GM18861 (cell line): ENCODE measurements around the gene WDHD1.
"Not testable (repeated sequence)": the region's sequence is repeated elsewhere in the genome, so short reads cannot be mapped to it uniquely, and the experiment has no call there.

Experiments
- ATAC-seq: cut with Tn5 transposase; IDR thresholded peaks from one replicate; pipeline ENCODE4 v1.9.1; 2021; ENCODE audit not compliant: unreplicated experiment

WDHD1 gene

GRCh38 chr14:55026793-55027561, at the start of gene WDHD1, which contains the start of gene SOCS4:
WDHD1 (minus strand) TSS chr14:55027099; CDS start chr14:55026787, 312 bp downstream.
SOCS4 (plus strand) TSS chr14:55027236; CDS start chr14:55043042, 15,806 bp downstream.
- ATAC-seq, result peak; percentile 72

- no peak for ATAC-seq
These were observed 48.8 kb upstream of the WDHD1 start for GRCh38 chr14:55075628-55076175.

- ATAC-seq, result peak; percentile 26
These were observed 47.8 kb upstream of the WDHD1 start for GRCh38 chr14:55074662-55075061.

- no peak for ATAC-seq
These were observed 47.0 kb upstream of the WDHD1 start for GRCh38 chr14:55073856-55074255.

- peak; percentile 56 for ATAC-seq
These were observed 45.2 kb upstream of the WDHD1 start for GRCh38 chr14:55071870-55072640.

GRCh38 chr14:55070981-55071411, 44.1 kb upstream of the WDHD1 start:
- no peak for ATAC-seq

GRCh38 chr14:55066223-55066622, 39.3 kb upstream of the WDHD1 start:
- ATAC-seq, result no peak

GRCh38 chr14:55065411-55065810, 38.5 kb upstream of the WDHD1 start:
- ATAC-seq, result no peak

- ATAC-seq, result not testable (repeated sequence)
These were observed 38.0 kb upstream of the WDHD1 start for GRCh38 chr14:55064896-55065295.

GRCh38 chr14:55062517-55063351, 35.8 kb upstream of the WDHD1 start:
- no peak for ATAC-seq

GRCh38 chr14:55059333-55059732, 32.4 kb upstream of the WDHD1 start:
- ATAC-seq, result no peak

GRCh38 chr14:55057919-55058318, 31.0 kb upstream of the WDHD1 start:
- no peak for ATAC-seq

GRCh38 chr14:55054098-55054497, 27.2 kb upstream of the WDHD1 start:
- ATAC-seq, result no peak

- no peak for ATAC-seq
These were observed 26.6 kb upstream of the WDHD1 start for GRCh38 chr14:55053500-55053899.

GRCh38 chr14:55053018-55053417, 26.1 kb upstream of the WDHD1 start:
- no peak for ATAC-seq

GRCh38 chr14:55052269-55052930, 25.5 kb upstream of the WDHD1 start:
- peak; percentile 10 for ATAC-seq

- peak; percentile 81 for ATAC-seq
These were observed 24.7 kb upstream of the WDHD1 start, which contains the start of gene MAPK1IP1L for GRCh38 chr14:55051423-55052268. MAPK1IP1L (plus strand) TSS chr14:55051647; CDS start chr14:55061684, 10,037 bp downstream.

GRCh38 chr14:55051165-55051422, 24.2 kb upstream of the WDHD1 start:
- peak; percentile 26 for ATAC-seq

- ATAC-seq, result no peak
These were observed 22.1 kb upstream of the WDHD1 start for GRCh38 chr14:55048900-55049436.
